Limb (tissue), 2 donors: ENCODE data around the gene TSKU.

Source experiments
- DNase-seq, 2 donors: peaks; one replicate each; pipeline ENCODE4 v3.0.0-alpha.2; 2016; ENCODE audit errors: extremely low spot score in 2 of 2

Gene TSKU

GRCh38 chr11:76769645-76770586 is 13.2 kb upstream of the TSKU start:
- DNase-seq, result no peak

- DNase-seq, result no peak
Observed at GRCh38 chr11:76770642-76771445, 12.3 kb upstream of the TSKU start.

- DNase-seq, result no peak
Observed at GRCh38 chr11:76771446-76772099, 11.6 kb upstream of the TSKU start.

- DNase-seq, result no peak
Observed at GRCh38 chr11:76772100-76772782, 10.9 kb upstream of the TSKU start.

GRCh38 chr11:76772783-76773106 is 10.4 kb upstream of the TSKU start:
- DNase-seq, result no peak

- no peak for DNase-seq
Observed at GRCh38 chr11:76773921-76774361, 9.2 kb upstream of the TSKU start.

- no peak for DNase-seq
Observed at GRCh38 chr11:76776472-76776871, 6.7 kb upstream of the TSKU start.

- DNase-seq, result no peak
Observed at GRCh38 chr11:76777305-76777704, 5.9 kb upstream of the TSKU start.

GRCh38 chr11:76777876-76778275 is 5.3 kb upstream of the TSKU start:
- DNase-seq, result no peak

GRCh38 chr11:76778874-76779273 is 4.3 kb upstream of the TSKU start:
- no peak for DNase-seq

- DNase-seq, result peak in 1 of 2 donors; percentile 46
Observed at GRCh38 chr11:76781046-76781801, 1.9 kb upstream of the TSKU start.

- no peak for DNase-seq
Observed at GRCh38 chr11:76781807-76782530, 1.2 kb upstream of the TSKU start.

- DNase-seq, result peak; percentile 96 to 97
Observed at GRCh38 chr11:76782531-76783293, 444 bp upstream of the TSKU start.

- peak; percentile 44 to 86 for DNase-seq
Observed at GRCh38 chr11:76783896-76784813, 999 bp downstream of the TSKU start.

GRCh38 chr11:76785513-76785912 is 2.4 kb downstream of the TSKU start:
- DNase-seq, result no peak

GRCh38 chr11:76786016-76786415 is 2.9 kb downstream of the TSKU start:
- no peak for DNase-seq

- DNase-seq, result no peak
Observed at GRCh38 chr11:76786441-76787014, 3.4 kb downstream of the TSKU start.

GRCh38 chr11:76787271-76787670 is 4.1 kb downstream of the TSKU start:
- no peak for DNase-seq
